Transverse colon (tissue), 4 donors: ENCODE measurements around the gene SSBP2. TPM values are rescaled to one million over a fixed set of nuclear protein-coding genes. Genes with fewer than 3 reads are reported as not detected.

Experiments
- DNase-seq: peaks from one replicate; pipeline ENCODE4 v3.0.0-alpha.2; 2019
- H3K27ac ChIP-seq, 4 donors: fragments of 200-600 bp; sonication (generic); 2 replicates each; pipeline ENCODE4 v1.5.1; 2016 to 2018; ENCODE audit warnings: inconsistent platforms in 4 of 4
- H3K27me3 ChIP-seq: fragments of 200-600 bp; sonication (generic); 2 replicates; pipeline ENCODE4 v1.5.1; 2017; ENCODE audit warnings: inconsistent platforms
- H3K36me3 ChIP-seq, 4 donors: fragments of 200-600 bp; sonication (generic); 2 replicates each; pipeline ENCODE4 v1.5.1; 2017 to 2019; ENCODE audit warnings: inconsistent platforms in 4 of 4
- H3K4me1 ChIP-seq, 4 donors: fragments of 200-600 bp; sonication (generic); 2 replicates each; pipeline ENCODE4 v1.5.1; 2017 to 2020; ENCODE audit warnings: inconsistent platforms in 4 of 4
- H3K4me3 ChIP-seq, 4 donors: fragments of 200-600 bp; sonication (generic); 1 replicate in 1 of 4; 2 replicates in 3 of 4; pipeline versions ENCODE4 v1.5.1 to v1.6.1; 2017 to 2019; ENCODE audit warnings: inconsistent platforms in 4 of 4
- H3K9me3 ChIP-seq, 2 donors: fragments of 200-600 bp; sonication (generic); 2 replicates each; pipeline ENCODE4 v1.5.1; 2017 to 2019; ENCODE audit warnings: inconsistent platforms in 2 of 2
- CTCF ChIP-seq, 5 experiments: fragments of 200-600 bp in 3 of 5; fragments of 450-650 bp in 2 of 5; sonication (generic) in 3 of 5; IDR thresholded peaks; 1 replicate in 2 of 5; 2 replicates in 3 of 5; pipeline ENCODE4 v1.5.1; 2016 to 2017; ENCODE audit warnings: antibody characterized with exemption in 5 of 5, inconsistent platforms in 3 of 5, mild to moderate bottlenecking in 2 of 5, moderate library complexity in 1 of 5
- EP300 ChIP-seq: sonication (generic); formaldehyde crosslinking; IDR thresholded peaks from one replicate; pipeline ENCODE4 v1.6.1; 2017; ENCODE audit warnings: antibody characterized with exemption, low read depth
- POLR2A ChIP-seq: fragments of 450-650 bp; IDR thresholded peaks from one replicate; pipeline ENCODE4 v1.6.1; 2016; ENCODE audit warnings: antibody characterized with exemption, mild to moderate bottlenecking, moderate library complexity
- POLR2AphosphoS5 ChIP-seq, 3 donors: sonication (generic); formaldehyde crosslinking; IDR thresholded peaks; one replicate each; pipeline ENCODE4 v1.6.1; 2016; ENCODE audit warnings: antibody characterized with exemption in 3 of 3
- WGBS, 2 donors: methylation state at CpG; one replicate each; pipeline ENCODE4 v1.1.5; 2018; ENCODE audit warnings: low coverage in 1 of 2; 5-methylcytosine and 5-hydroxymethylcytosine counted together
- in situ Hi-C, 4 donors: fragments of 200-750 bp; cut with MboI; loops; one replicate each; pipeline versions ENCODE4 v1.15.0 to v1.15.1; 2017; ENCODE audit warnings: low sequenced_read_pairs in 3 of 4, low pct_ligation_motif_present in 1 of 4, low pct_unique_long_range_greater_than_20kb in 1 of 4
- intact Hi-C: fragments of 100-400 bp; cut with DNase I; formaldehyde crosslinking; loops from one replicate; pipeline ENCODE4 v1.15.1; 2023; ENCODE audit warnings: low total_unique reads
- total RNA-seq, 4 donors: library from RNA; depleted of rRNA; stranded (reverse); fragments of >200 nt; gene quantifications; one replicate each; pipeline ENCODE4 v1.1.0, GENCODE V29; 2016

The SSBP2 gene
- total RNA-seq, 4 donors from 2014 or later: 22.8 to 50.4 (median 34.4) TPM

GRCh38 chr5:81703840-81704239 lies 47.1 kb downstream of the SSBP2 start:
- H3K27ac ChIP-seq: no peak overlapping the region
- TF ChIP-seq POLR2A: no peak
- TF ChIP-seq POLR2AphosphoS5 (IDR thresholded peaks at IDR 0.05): no peak
- no peak for TF ChIP-seq EP300
- no peak for TF ChIP-seq CTCF (IDR thresholded peaks at IDR 0.05)
- WGBS, 2 donors: 82 to 100% methylated on average over 1 to 2 of the region's 2 CpGs

GRCh38 chr5:81700166-81700565 lies 50.7 kb downstream of the SSBP2 start:
- TF ChIP-seq CTCF (IDR thresholded peaks at IDR 0.05) (no peak), POLR2AphosphoS5 (IDR thresholded peaks at IDR 0.05) (no peak), POLR2A (no peak), EP300 (no peak)
- H3K9me3 ChIP-seq: peaks cover 3 to 6% of the 10 kb centered on the region in 2 donors
- intact Hi-C loops: no loop called here

More at GRCh38 chr5:81703840-81704239, 47.1 kb downstream of the SSBP2 start:
- intact Hi-C loops: no loop called here
- no peak overlapping the region for H3K4me3 ChIP-seq
- H3K36me3 ChIP-seq: no peaks in the 10 kb centered on the region
- no peak for DNase-seq
- H3K4me1 ChIP-seq: peaks cover 0 to 4% (median 2%) of the 10 kb centered on the region in 4 donors
- no peaks in the 10 kb centered on the region for H3K27me3 ChIP-seq
- peaks cover 3 to 6% of the 10 kb centered on the region in 2 donors for H3K9me3 ChIP-seq
- in situ Hi-C loops: no loop called here

GRCh38 chr5:81698813-81699212 lies 52.1 kb downstream of the SSBP2 start:
- no peaks in the 10 kb centered on the region for H3K36me3 ChIP-seq
- 73 to 77% methylated on average over 2 of the region's 2 CpGs for WGBS, 2 donors
- intact Hi-C loops: no loop called here
- DNase-seq: no peak
- H3K27me3 ChIP-seq: no peaks in the 10 kb centered on the region
- in situ Hi-C loops: no loop called here
- no peak overlapping the region for H3K27ac ChIP-seq
- no peak for TF ChIP-seq CTCF (IDR thresholded peaks at IDR 0.05)
- no peak for TF ChIP-seq POLR2A
- no peak for TF ChIP-seq EP300
- no peak for TF ChIP-seq POLR2AphosphoS5 (IDR thresholded peaks at IDR 0.05)
- H3K4me3 ChIP-seq: no peak overlapping the region
- H3K4me1 ChIP-seq: no peaks in the 10 kb centered on the region
- peaks cover 3 to 6% of the 10 kb centered on the region in 2 donors for H3K9me3 ChIP-seq

More at GRCh38 chr5:81700166-81700565, 50.7 kb downstream of the SSBP2 start:
- no peaks in the 10 kb centered on the region for H3K36me3 ChIP-seq
- no peak overlapping the region for H3K27ac ChIP-seq
- H3K27me3 ChIP-seq: no peaks in the 10 kb centered on the region
- in situ Hi-C loops: no loop called here
- no peaks in the 10 kb centered on the region for H3K4me1 ChIP-seq
- DNase-seq: no peak
- no peak overlapping the region for H3K4me3 ChIP-seq

GRCh38 chr5:81696418-81697397 lies 54.2 kb downstream of the SSBP2 start:
- H3K9me3 ChIP-seq: peaks cover 3 to 6% of the 10 kb centered on the region in 2 donors
- intact Hi-C loops: no loop called here
- no peak overlapping the region for H3K4me3 ChIP-seq
- WGBS, 2 donors: 81 to 86% methylated on average over 9 of the region's 9 CpGs
- no peak for TF ChIP-seq EP300
- TF ChIP-seq CTCF (IDR thresholded peaks at IDR 0.05): no peak
- no peak for TF ChIP-seq POLR2A
- TF ChIP-seq POLR2AphosphoS5 (IDR thresholded peaks at IDR 0.05): no peak
- in situ Hi-C loops: no loop called here
- no peaks in the 10 kb centered on the region for H3K36me3 ChIP-seq
- DNase-seq: no peak
- H3K27me3 ChIP-seq: no peaks in the 10 kb centered on the region
- H3K27ac ChIP-seq: no peak overlapping the region
- no peaks in the 10 kb centered on the region for H3K4me1 ChIP-seq
